OCI-LY7 (cell line): ENCODE results near the gene CLDN1.

Source experiments
- CTCF ChIP-seq: fragments of 200-600 bp; sonication (generic); conservative IDR thresholded peaks from 2 replicates; pipeline ENCODE4 v1.5.1; 2014; ENCODE audit warnings: mild to moderate bottlenecking, antibody characterized with exemption, low read length, moderate library complexity, mixed read lengths
- EZH2phosphoT487 ChIP-seq: fragments of 200-600 bp; sonication (generic); IDR thresholded peaks from 2 replicates; pipeline ENCODE4 v1.6.1; 2018; ENCODE audit warnings: low read depth, borderline replicate concordance, mild to moderate bottlenecking, mixed run types, antibody characterized with exemption, low read length, moderate library complexity, mixed read lengths

GRCh38 chr3:190266913-190267290 is 55.3 kb downstream of the CLDN1 start:
- no peak for TF ChIP-seq CTCF
- TF ChIP-seq EZH2phosphoT487, result no peak
